PFSK-1 (cell line): ENCODE data around the gene AJAP1.

ENCODE experiments used
- FOXP2 ChIP-seq: optimal IDR thresholded peaks from 2 replicates; pipeline ENCODE3; 2011; ENCODE audit warnings: borderline replicate concordance, control low read depth, inconsistent platforms; ENCODE audit not compliant: insufficient read depth; ENCODE audit errors: extremely low read length, extremely low read depth
- POLR2AphosphoS5 ChIP-seq: IDR thresholded peaks from 2 replicates; pipeline ENCODE4 v1.6.1; 2012; ENCODE audit warnings: low read depth, mild to moderate bottlenecking, control low read depth, low read length, moderate library complexity
- REST ChIP-seq, 2 experiments: IDR thresholded peaks; 2 replicates each; pipeline versions ENCODE4 v1.6.1 to v1.8.0; 2011 to 2012; ENCODE audit warnings: low read depth in 2 of 2, low read length in 2 of 2, control low read depth in 1 of 2, inconsistent platforms in 1 of 2, mild to moderate bottlenecking in 1 of 2, moderate library complexity in 1 of 2; ENCODE audit not compliant: insufficient read depth in 1 of 2
- SIN3A ChIP-seq: IDR thresholded peaks from 2 replicates; pipeline ENCODE4 v1.6.1; 2012; ENCODE audit warnings: mild to moderate bottlenecking, low read length, moderate library complexity, borderline replicate concordance; ENCODE audit not compliant: insufficient read depth
- TAF1 ChIP-seq: IDR thresholded peaks from 2 replicates; pipeline ENCODE4 v1.6.1; 2012; ENCODE audit warnings: low read length, control low read depth, borderline replicate concordance; ENCODE audit not compliant: insufficient read depth

The AJAP1 gene

GRCh38 chr1:4693331-4693730, 38.9 kb downstream of the AJAP1 start:
- TF ChIP-seq SIN3A (no peak), REST (IDR thresholded peaks at IDR 0.05; ENCODE audit: insufficient read depth in 1 of 2, low read depth in 2 of 2, low read length in 2 of 2) (no peak), FOXP2 (no peak), TAF1 (no peak), POLR2AphosphoS5 (no peak)

DNA sequence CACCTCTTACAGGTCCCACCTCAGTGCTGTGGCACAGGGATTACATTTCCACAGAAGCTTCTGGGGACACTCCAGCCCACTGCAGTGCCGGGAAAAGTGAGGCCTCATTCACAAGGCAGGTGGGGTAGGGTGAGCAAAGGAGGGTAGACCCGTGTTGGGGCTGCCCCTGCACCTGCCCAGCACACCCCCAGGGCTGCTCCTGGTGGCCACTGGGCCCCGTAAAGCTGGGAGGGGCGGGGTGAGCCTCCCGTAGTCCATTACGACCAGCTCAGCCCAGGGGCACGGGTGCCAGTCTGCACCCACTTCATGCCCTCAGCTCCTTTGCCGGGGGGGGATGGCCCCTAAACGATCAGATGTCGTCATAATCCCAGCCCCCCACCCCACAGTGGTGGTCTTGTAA, 39.5 kb downstream of the AJAP1 start:
- TF ChIP-seq SIN3A: no peak
- no peak for TF ChIP-seq POLR2AphosphoS5
- TF ChIP-seq TAF1: no peak
- TF ChIP-seq REST (IDR thresholded peaks at IDR 0.05; ENCODE audit: insufficient read depth in 1 of 2, low read depth in 2 of 2, low read length in 2 of 2): no peak
- TF ChIP-seq FOXP2: no peak

DNA sequence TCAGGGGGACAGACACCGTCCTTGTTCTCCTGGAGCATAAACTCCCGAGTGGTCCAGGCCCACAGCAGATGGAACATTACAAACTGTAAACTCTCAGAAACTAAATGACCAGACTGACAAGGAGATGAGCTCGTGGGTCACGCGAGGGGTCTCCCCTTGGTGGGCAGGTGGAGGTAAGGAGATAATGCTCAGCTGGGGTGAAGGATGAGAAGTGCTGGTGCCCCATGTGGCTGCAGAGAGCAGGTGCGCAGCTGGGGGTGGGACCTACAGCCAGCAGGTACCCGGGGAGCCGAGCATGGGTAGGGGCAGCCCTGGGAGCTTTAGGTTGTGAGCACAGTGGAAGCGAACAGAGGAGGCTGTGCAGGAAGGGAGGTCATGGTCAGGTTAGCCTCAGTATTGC, 40.1 kb downstream of the AJAP1 start:
- TF ChIP-seq FOXP2 (no peak), REST (IDR thresholded peaks at IDR 0.05; ENCODE audit: insufficient read depth in 1 of 2, low read depth in 2 of 2, low read length in 2 of 2) (no peak), TAF1 (no peak), POLR2AphosphoS5 (no peak), SIN3A (no peak)

DNA sequence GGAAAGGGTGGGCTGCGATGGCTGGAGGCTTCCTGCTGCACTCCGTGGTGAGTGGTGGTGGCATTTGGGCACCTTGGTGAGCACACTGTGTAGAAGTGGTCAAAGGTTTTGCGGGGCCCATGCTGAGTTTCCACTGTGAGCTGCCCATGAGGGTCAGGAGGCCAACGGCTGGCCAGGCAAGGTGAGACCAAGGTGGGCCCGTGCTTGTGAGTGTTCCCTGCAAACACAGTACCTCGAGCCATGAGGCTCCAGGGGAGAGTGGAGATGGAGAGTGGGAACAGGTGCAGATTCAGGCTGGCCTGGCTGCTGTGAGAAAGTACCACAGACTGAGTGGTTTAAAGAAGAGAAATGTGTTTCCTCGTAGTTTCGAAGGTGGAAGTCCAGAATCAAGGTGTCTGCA, 40.8 kb downstream of the AJAP1 start:
- TF ChIP-seq SIN3A (no peak), TAF1 (no peak), POLR2AphosphoS5 (no peak), FOXP2 (no peak), REST (IDR thresholded peaks at IDR 0.05; ENCODE audit: insufficient read depth in 1 of 2, low read depth in 2 of 2, low read length in 2 of 2) (no peak)

DNA sequence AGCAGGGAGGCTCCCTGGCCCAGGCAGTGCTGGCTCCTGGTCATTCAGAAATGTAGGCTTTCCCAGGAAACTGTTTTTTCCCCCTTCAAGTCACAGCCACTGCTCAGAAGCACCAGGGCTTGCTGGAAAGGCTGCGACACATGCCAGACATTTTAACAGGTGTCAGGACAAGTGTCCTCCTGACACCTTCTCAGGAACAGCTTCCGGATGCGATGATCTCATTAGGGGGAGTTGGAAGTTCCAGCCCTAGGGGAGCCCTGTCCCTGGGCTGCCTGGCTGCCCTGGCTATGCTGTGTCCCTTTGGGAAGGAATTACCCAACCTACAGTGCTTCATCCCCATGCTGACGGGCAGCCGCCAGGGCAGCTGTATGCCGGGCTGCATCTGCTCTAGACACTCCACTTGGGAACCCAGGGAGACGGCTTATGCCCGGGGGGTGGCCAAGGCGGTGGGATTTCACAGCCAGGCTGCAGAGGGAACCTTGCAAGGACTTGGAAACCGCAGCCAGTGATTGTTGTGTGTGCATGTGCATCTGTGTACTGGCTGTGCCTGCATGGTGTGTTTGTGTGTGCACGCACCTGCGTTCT, 41.8 kb downstream of the AJAP1 start:
- TF ChIP-seq TAF1 (no peak), SIN3A (no peak), FOXP2 (no peak), REST (IDR thresholded peaks at IDR 0.05; ENCODE audit: insufficient read depth in 1 of 2, low read depth in 2 of 2, low read length in 2 of 2) (no peak), POLR2AphosphoS5 (no peak)
